ENCODE results near the gene COPS8. TPM values are rescaled to one million over a fixed set of nuclear protein-coding genes. Genes with fewer than 3 reads are reported as not detected.

Gene COPS8
- total RNA-seq, 1 experiment from 2014 or later: 87.4 TPM

- DNase-seq (ENCODE audit: low spot score): no peak
- BruUV-seq (replicated peaks): no TSS peak
- Histone ChIP-seq H3K36me3 (ENCODE audit: insufficient read depth, low read length, poor library complexity, severe bottlenecking) (no peaks in the 10 kb centered on the region), H3K9me3 (ENCODE audit: low read depth, low read length, poor library complexity, severe bottlenecking) (peaks cover 17% of the 10 kb centered on the region), H3K4me1 (ENCODE audit: insufficient read depth, low read length, poor library complexity, severe bottlenecking) (no peaks in the 10 kb centered on the region), H3K27me3 (replicated peaks; ENCODE audit: insufficient read depth, low read depth, low read length, poor library complexity) (peaks cover 6% of the 10 kb centered on the region), H3K4me3 (ENCODE audit: low read depth, low read length, poor library complexity, severe bottlenecking) (no peak overlapping the region), H3K27ac (ENCODE audit: low read depth, low read length, poor library complexity, severe bottlenecking) (no peak overlapping the region)
- POLR2A ChIA-PET (ENCODE audit: low non-redundant PET): no interaction called here
- intact Hi-C loops (cut with micrococcal nuclease; ENCODE audit: unreplicated experiment): no loop called here
- TF ChIP-seq CTCF (conservative IDR thresholded peaks at IDR 0.05; ENCODE audit: low read depth, low read length) (no peak), EZH2 (IDR thresholded peaks at IDR 0.05; ENCODE audit: borderline replicate concordance, low read depth, low read length, poor library complexity, severe bottlenecking) (no peak)
- CTCF ChIA-PET: no interaction called here
Observed at GRCh38 chr2:237148624-237149023, 62.9 kb downstream of the COPS8 start.

- ChIA-PET POLR2A (ENCODE audit: low non-redundant PET) (no interaction called here), CTCF (no interaction called here)
- Histone ChIP-seq H3K27me3 (replicated peaks; ENCODE audit: insufficient read depth, low read depth, low read length, poor library complexity) (no peaks in the 10 kb centered on the region), H3K4me3 (ENCODE audit: low read depth, low read length, poor library complexity, severe bottlenecking) (no peak overlapping the region), H3K4me1 (ENCODE audit: insufficient read depth, low read length, poor library complexity, severe bottlenecking) (no peaks in the 10 kb centered on the region), H3K36me3 (ENCODE audit: insufficient read depth, low read length, poor library complexity, severe bottlenecking) (no peaks in the 10 kb centered on the region), H3K27ac (ENCODE audit: low read depth, low read length, poor library complexity, severe bottlenecking) (no peak overlapping the region), H3K9me3 (ENCODE audit: low read depth, low read length, poor library complexity, severe bottlenecking) (peaks cover 17% of the 10 kb centered on the region)
- BruUV-seq (replicated peaks): no TSS peak
- no peak for TF ChIP-seq CTCF (conservative IDR thresholded peaks at IDR 0.05; ENCODE audit: low read depth, low read length)
- TF ChIP-seq EZH2 (IDR thresholded peaks at IDR 0.05; ENCODE audit: borderline replicate concordance, low read depth, low read length, poor library complexity, severe bottlenecking): no peak
- DNase-seq (ENCODE audit: low spot score): no peak
- intact Hi-C loops (cut with micrococcal nuclease; ENCODE audit: unreplicated experiment): no loop called here
Observed at GRCh38 chr2:237149425-237149824, 63.7 kb downstream of the COPS8 start.
